Stimulated activated naive CD8-positive, alpha-beta T cell treated with anti-CD3 and anti-CD28 coated beads, Interleukin-15, amount 100 ng/mL, for 72 hours (primary cell): ENCODE measurements around the gene ARHGEF12.

Experiments
- ATAC-seq: fragments of 150-1000 bp; cut with Tn5 transposase; 2 replicates; pipeline ENCODE4 v1.10.0; 2021; ENCODE audit warnings: mild to moderate bottlenecking, moderate library complexity
- DNase-seq, 2 donors: peaks; one replicate each; pipeline ENCODE4 v3.0.0; 2021 to 2022
- H3K27ac Mint-ChIP-seq, 2 donors: one replicate each; pipeline ENCODE4 v1.8.0; 2022; ENCODE audit warnings: mild to moderate bottlenecking in 2 of 2, mixed read lengths in 2 of 2, moderate library complexity in 2 of 2
- H3K27me3 Mint-ChIP-seq: one replicate; pipeline ENCODE4 v1.8.0; 2022; ENCODE audit warnings: mixed read lengths
- H3K4me1 Mint-ChIP-seq: one replicate; pipeline ENCODE4 v1.8.0; 2022; ENCODE audit warnings: mild to moderate bottlenecking, mixed read lengths
- H3K4me3 Mint-ChIP-seq, 2 donors: one replicate each; pipeline ENCODE4 v1.8.0; 2022; ENCODE audit warnings: mild to moderate bottlenecking in 2 of 2, mixed read lengths in 2 of 2, moderate library complexity in 1 of 2
- H3K9me3 Mint-ChIP-seq, 2 donors: one replicate each; pipeline ENCODE4 v1.8.0; 2022; ENCODE audit warnings: mixed read lengths in 2 of 2

The ARHGEF12 gene

DNA sequence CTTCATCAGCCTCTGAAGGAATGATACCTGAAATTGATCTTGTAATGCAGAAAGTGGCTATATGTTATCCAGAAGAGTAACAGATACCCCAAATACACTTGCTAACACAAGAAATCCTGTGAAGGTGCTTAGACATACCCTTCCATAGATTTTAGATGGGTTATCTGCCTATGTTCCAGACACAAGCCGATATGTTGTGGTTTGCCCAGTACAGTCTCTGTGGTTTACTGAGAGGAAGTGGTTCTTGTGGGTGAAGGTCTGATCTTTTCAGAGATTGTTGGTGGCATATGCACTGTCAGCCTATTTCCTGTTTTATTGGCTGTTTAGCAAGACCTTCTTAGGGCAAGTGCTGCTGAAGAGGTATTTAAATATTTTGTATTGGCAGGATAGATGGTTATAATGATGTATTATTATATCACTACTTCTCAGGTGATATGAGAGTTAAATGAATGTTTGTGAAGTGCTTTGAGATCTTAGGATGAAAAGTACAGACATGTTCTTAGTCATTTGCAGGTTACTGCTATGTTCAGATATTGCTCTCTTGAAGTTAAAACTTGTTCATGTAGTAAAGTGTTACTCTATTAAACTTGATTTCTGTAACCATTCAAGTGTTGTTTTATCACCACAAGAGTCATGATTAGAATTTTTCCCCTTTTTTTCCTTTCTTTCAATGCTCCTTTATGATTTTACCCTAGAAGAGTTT is 8.2 kb downstream of the ARHGEF12 start:
- peak; percentile 55 to 65 for DNase-seq
- Mint-ChIP-seq H3K4me3 (peak overlapping the region; percentile 51 to 67), H3K27me3 (peaks cover 60% of the 10 kb centered on the region)

GRCh38 chr11:120346233-120346632 is 10.0 kb downstream of the ARHGEF12 start:
- Mint-ChIP-seq H3K9me3 (no peaks in the 10 kb centered on the region), H3K27ac (no peak overlapping the region), H3K27me3 (peaks cover 66% of the 10 kb centered on the region), H3K4me1 (peaks cover 21% of the 10 kb centered on the region), H3K4me3 (no peak overlapping the region)
- ATAC-seq (no peak), DNase-seq (no peak)

More for the DNA sequence above, 8.2 kb downstream of the ARHGEF12 start:
- peak; percentile 98 for ATAC-seq
- H3K4me1 Mint-ChIP-seq: peaks cover 21% of the 10 kb centered on the region
- H3K27ac Mint-ChIP-seq: peak overlapping the region in 1 of 2 donors; percentile 68
- H3K9me3 Mint-ChIP-seq: no peaks in the 10 kb centered on the region

GRCh38 chr11:120350637-120351036 is 14.4 kb downstream of the ARHGEF12 start:
- Mint-ChIP-seq H3K4me3 (no peak overlapping the region), H3K27me3 (peaks cover 83% of the 10 kb centered on the region), H3K4me1 (peaks cover 7% of the 10 kb centered on the region), H3K27ac (peak overlapping the region in 1 of 2 donors; percentile 24), H3K9me3 (no peaks in the 10 kb centered on the region)
- ATAC-seq (no peak), DNase-seq (no peak)

DNA sequence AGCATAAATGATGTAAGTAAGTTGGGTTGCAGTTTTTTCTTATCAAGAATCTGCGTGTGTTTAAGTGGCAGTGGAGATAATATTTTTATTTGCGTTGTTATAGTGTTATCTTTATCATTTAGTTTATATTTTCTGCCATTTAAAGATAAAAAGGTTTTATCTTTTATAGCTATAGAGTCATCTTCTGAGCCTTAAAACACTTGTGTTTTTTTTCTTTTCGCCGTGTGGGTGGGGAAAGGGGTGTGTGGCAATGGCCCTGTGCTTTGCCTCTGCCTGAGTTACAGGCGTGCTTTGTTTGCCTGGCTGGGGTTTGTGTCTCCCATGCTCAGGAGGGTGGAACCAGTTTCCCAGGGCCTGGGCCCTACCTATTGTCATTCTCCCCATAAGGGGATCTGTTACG is 16.2 kb downstream of the ARHGEF12 start:
- H3K27ac Mint-ChIP-seq: no peak overlapping the region
- H3K4me3 Mint-ChIP-seq: no peak overlapping the region
- H3K4me1 Mint-ChIP-seq: peaks cover under 1% of the 10 kb centered on the region
- no peak for DNase-seq
- H3K27me3 Mint-ChIP-seq: peaks cover 81% of the 10 kb centered on the region
- H3K9me3 Mint-ChIP-seq: no peaks in the 10 kb centered on the region
- no peak for ATAC-seq

DNA sequence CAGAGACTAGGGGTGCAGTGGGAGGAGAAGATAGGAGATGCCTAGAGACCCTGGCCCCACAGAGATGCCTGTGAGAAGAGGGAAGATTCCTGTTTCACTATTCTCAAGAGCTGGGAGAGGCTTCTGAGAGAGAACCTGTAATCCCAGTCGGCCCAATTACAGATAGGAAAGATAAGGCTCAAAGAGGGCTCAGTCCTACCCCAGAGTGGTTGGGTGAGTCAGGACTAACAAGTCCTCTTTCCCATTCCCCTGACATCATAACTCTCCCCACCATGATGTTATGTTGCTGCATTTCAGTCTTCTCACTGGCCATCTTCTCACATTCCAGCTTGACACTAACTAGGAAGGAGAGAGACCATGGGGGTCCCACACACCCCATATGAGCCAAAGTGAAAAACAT is 17.9 kb downstream of the ARHGEF12 start:
- DNase-seq: no peak
- Mint-ChIP-seq H3K4me3 (no peak overlapping the region), H3K27ac (no peak overlapping the region), H3K9me3 (no peaks in the 10 kb centered on the region), H3K4me1 (no peaks in the 10 kb centered on the region), H3K27me3 (peaks cover 87% of the 10 kb centered on the region)
- no peak for ATAC-seq

- Mint-ChIP-seq H3K4me3 (no peak overlapping the region), H3K4me1 (no peaks in the 10 kb centered on the region), H3K27me3 (peaks cover 87% of the 10 kb centered on the region), H3K9me3 (no peaks in the 10 kb centered on the region), H3K27ac (no peak overlapping the region)
- ATAC-seq: no peak
- no peak for DNase-seq
Observed at GRCh38 chr11:120354779-120355178, 18.6 kb downstream of the ARHGEF12 start.

- no peak for ATAC-seq
- no peak for DNase-seq
- Mint-ChIP-seq H3K9me3 (no peaks in the 10 kb centered on the region), H3K4me3 (no peak overlapping the region), H3K27ac (no peak overlapping the region), H3K27me3 (peaks cover 72% of the 10 kb centered on the region), H3K4me1 (no peaks in the 10 kb centered on the region)
Observed at GRCh38 chr11:120357620-120358019, 21.4 kb downstream of the ARHGEF12 start.

DNA sequence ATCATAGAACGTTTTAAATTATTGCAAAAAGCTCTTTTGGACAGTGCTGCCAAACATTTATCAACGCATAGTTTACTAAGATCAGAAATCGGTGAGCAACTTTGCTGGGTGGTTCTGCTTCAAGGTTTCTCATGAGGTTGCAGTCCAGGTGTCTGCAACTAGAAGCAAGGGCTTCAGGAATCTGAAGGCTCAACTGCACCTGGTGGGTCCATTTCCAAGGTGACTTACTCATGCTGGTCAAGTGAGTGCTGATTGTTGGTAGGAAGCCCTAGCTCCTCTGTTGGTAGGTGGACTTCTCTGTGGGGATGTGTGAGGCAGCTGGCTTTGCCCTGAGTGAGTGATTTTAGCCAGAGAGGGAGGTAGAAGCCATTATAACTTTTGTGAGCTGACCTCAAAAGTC is 22.5 kb downstream of the ARHGEF12 start:
- Mint-ChIP-seq H3K27ac (no peak overlapping the region), H3K27me3 (peaks cover 63% of the 10 kb centered on the region), H3K9me3 (no peaks in the 10 kb centered on the region), H3K4me3 (no peak overlapping the region), H3K4me1 (no peaks in the 10 kb centered on the region)
- ATAC-seq (no peak), DNase-seq (no peak)

GRCh38 chr11:120363436-120363835 is 27.2 kb downstream of the ARHGEF12 start:
- no peaks in the 10 kb centered on the region for H3K9me3 Mint-ChIP-seq
- peaks cover 32% of the 10 kb centered on the region for H3K27me3 Mint-ChIP-seq
- DNase-seq (no peak), ATAC-seq (no peak)
- no peak overlapping the region for H3K4me3 Mint-ChIP-seq
- H3K4me1 Mint-ChIP-seq: no peaks in the 10 kb centered on the region
- H3K27ac Mint-ChIP-seq: no peak overlapping the region

- DNase-seq (no peak), ATAC-seq (no peak)
- Mint-ChIP-seq H3K27ac (no peak overlapping the region), H3K9me3 (no peaks in the 10 kb centered on the region), H3K27me3 (peaks cover 17% of the 10 kb centered on the region), H3K4me3 (no peak overlapping the region), H3K4me1 (no peaks in the 10 kb centered on the region)
Observed at GRCh38 chr11:120365512-120365911, 29.3 kb downstream of the ARHGEF12 start.

GRCh38 chr11:120372296-120372695 is 36.1 kb downstream of the ARHGEF12 start:
- peaks cover 9% of the 10 kb centered on the region for H3K27me3 Mint-ChIP-seq
- no peak for ATAC-seq

DNA sequence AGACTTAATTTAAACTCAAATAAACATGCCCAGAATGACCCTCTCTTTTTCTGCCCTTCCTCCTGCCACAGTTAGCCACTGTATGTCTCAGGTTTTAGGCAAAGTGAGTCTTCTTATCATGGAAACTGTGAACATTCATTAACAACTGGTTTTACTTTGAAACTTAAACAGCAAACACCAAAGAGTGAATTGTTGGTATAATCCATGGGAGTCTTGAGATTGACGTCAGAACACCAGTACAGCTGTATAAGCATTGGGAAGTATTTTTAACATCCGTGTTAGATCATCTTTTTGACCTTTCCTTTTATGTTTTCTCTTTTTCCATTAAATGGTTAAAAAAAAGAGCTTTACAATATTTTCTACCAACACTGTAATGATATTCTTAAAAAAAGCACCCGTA is 38.9 kb downstream of the ARHGEF12 start:
- H3K9me3 Mint-ChIP-seq: peaks cover 10% of the 10 kb centered on the region in 2 donors

More at GRCh38 chr11:120372296-120372695, 36.1 kb downstream of the ARHGEF12 start:
- Mint-ChIP-seq H3K4me3 (no peak overlapping the region), H3K27ac (no peak overlapping the region), H3K9me3 (no peaks in the 10 kb centered on the region), H3K4me1 (no peaks in the 10 kb centered on the region)
- DNase-seq: no peak

GRCh38 chr11:120376547-120377182 is 40.5 kb downstream of the ARHGEF12 start:
- Mint-ChIP-seq H3K27ac (no peak overlapping the region), H3K4me1 (no peaks in the 10 kb centered on the region), H3K27me3 (peaks cover 20% of the 10 kb centered on the region), H3K9me3 (peaks cover 10% of the 10 kb centered on the region in 2 donors), H3K4me3 (no peak overlapping the region)
- ATAC-seq: no peak
- DNase-seq: no peak

More for the DNA sequence above, 38.9 kb downstream of the ARHGEF12 start:
- H3K27ac Mint-ChIP-seq: no peak overlapping the region
- DNase-seq (no peak), ATAC-seq (no peak)
- H3K27me3 Mint-ChIP-seq: peaks cover 13% of the 10 kb centered on the region
- no peak overlapping the region for H3K4me3 Mint-ChIP-seq
- H3K4me1 Mint-ChIP-seq: no peaks in the 10 kb centered on the region

DNA sequence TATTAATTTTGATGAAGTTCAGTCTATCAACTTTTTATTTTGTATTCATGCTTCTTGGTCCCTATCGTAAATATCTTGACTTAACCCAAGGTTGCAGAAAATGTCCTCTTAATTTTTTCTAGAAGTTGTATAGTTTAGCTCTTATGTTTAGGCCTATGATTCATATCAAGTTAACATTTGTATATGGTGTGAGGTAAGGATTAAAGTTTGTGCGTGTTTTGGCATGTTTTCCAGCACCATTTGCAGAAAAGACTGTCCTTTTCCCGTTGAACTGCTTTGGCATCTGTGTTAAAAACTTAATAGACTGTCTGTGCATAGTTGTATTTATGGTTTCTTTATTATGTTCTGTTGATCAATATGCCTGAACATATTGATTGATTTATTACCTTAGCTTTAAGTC is 42.3 kb downstream of the ARHGEF12 start:
- DNase-seq (no peak), ATAC-seq (no peak)
- peaks cover 38% of the 10 kb centered on the region for H3K27me3 Mint-ChIP-seq
- H3K27ac Mint-ChIP-seq: no peak overlapping the region
- no peaks in the 10 kb centered on the region for H3K4me1 Mint-ChIP-seq
- peaks cover 11 to 17% of the 10 kb centered on the region in 2 donors for H3K9me3 Mint-ChIP-seq
- H3K4me3 Mint-ChIP-seq: no peak overlapping the region

DNA sequence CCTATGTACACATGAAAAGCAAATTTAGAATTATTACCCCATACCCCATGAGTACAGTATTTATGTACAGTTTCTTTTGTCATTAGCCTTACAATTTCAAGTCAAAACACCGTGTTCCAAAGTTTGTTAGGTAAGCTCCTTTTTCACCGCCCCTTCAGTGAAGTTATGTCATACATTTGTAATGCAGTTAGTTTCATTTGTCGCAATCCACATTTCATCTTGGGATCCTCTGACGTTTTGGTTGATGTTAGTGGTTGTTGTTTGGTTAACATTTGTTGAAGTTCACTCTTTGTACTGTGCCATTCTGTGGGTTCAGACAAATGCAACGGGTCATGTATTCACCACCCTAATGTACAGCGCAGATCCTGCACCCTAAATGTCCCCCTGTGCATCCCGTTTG is 45.2 kb downstream of the ARHGEF12 start:
- Mint-ChIP-seq H3K4me1 (no peaks in the 10 kb centered on the region), H3K27me3 (peaks cover 42% of the 10 kb centered on the region)

DNA sequence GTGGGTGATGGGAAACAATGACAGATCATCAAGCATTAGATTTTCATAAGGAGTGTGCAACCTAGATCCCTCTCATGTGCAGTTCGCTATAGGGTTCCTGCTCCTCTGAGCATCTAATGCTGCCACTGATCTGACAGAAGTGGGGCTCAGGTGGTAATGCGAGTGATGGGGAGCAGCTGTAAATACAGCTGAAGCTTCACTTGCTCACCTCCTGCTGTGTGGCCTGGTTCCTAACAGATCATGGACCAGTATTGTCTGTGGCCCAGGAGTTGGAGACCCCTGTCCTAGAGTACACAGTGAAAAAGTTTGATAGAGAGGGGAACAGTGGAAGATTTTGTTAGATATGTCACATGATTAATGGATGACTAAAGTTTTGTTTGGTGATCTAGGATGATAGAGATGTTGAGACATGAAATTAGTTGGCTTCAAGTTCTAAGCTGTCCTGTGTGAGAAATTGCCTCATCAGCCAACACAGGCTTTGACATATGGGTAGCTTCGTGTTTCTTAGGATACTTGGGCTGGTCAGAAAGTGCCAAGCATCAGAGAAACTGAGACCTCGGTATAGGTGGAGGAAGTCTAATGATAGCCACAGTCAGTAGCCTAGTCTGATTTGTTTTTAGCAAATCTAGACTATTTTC is 47.4 kb downstream of the ARHGEF12 start:
- Mint-ChIP-seq H3K9me3 (peaks cover 6 to 11% of the 10 kb centered on the region in 2 donors), H3K27me3 (peaks cover 53% of the 10 kb centered on the region), H3K4me3 (no peak overlapping the region), H3K4me1 (no peaks in the 10 kb centered on the region), H3K27ac (no peak overlapping the region)
- no peak for DNase-seq
- ATAC-seq: no peak

More for the DNA sequence above, 45.2 kb downstream of the ARHGEF12 start:
- Mint-ChIP-seq H3K27ac (no peak overlapping the region), H3K9me3 (peaks cover 13 to 17% of the 10 kb centered on the region in 2 donors), H3K4me3 (no peak overlapping the region)
- no peak for ATAC-seq
- no peak for DNase-seq
